Astrocyte (in vitro differentiated cells and primary cell): Measurements from ENCODE around the gene ZBP1. TPM values are rescaled to one million over a fixed set of nuclear protein-coding genes. Genes with fewer than 3 reads are reported as not detected.

Experiments
- DNase-seq: peaks from one replicate; pipeline ENCODE4 v3.0.0-alpha.2; 2010; ENCODE audit warnings: low read depth
- FAIRE-seq: peaks from 2 replicates; lab custom pipeline; 2011; peaks lifted over from hg19 to GRCh38; lab: Jason Lieb, UNC
- H2AFZ ChIP-seq: 2 replicates; pipeline ENCODE4 v1.6.0; 2012; ENCODE audit warnings: low read depth, low read length, inconsistent platforms
- H3K27ac ChIP-seq: 2 replicates; pipeline ENCODE4 v1.5.1; 2011; ENCODE audit warnings: low read depth, low read length, inconsistent platforms
- H3K27me3 ChIP-seq: 2 replicates; pipeline ENCODE4 v1.6.0; 2011; ENCODE audit warnings: low read length, inconsistent platforms; ENCODE audit not compliant: insufficient read depth
- H3K36me3 ChIP-seq: 2 replicates; pipeline ENCODE4 v1.5.1; 2011; ENCODE audit warnings: low read length, inconsistent platforms; ENCODE audit not compliant: insufficient read depth
- H3K4me1 ChIP-seq: 2 replicates; pipeline ENCODE4 v1.5.1; 2011; ENCODE audit warnings: low read length, inconsistent platforms; ENCODE audit not compliant: insufficient read depth
- H3K4me2 ChIP-seq: 2 replicates; pipeline ENCODE4 v1.6.0; 2012; ENCODE audit warnings: low read length, inconsistent platforms
- H3K4me3 ChIP-seq: 2 replicates; pipeline ENCODE4 v1.5.1; 2011; ENCODE audit warnings: low read depth, mild to moderate bottlenecking, low read length, inconsistent platforms; ENCODE audit not compliant: insufficient read depth
- H3K79me2 ChIP-seq: 2 replicates; pipeline ENCODE4 v1.6.0; 2012; ENCODE audit warnings: mild to moderate bottlenecking, low read length, inconsistent platforms; ENCODE audit not compliant: insufficient read depth
- H3K9ac ChIP-seq: 2 replicates; pipeline ENCODE4 v1.6.0; 2012; ENCODE audit warnings: mild to moderate bottlenecking, low read length, inconsistent platforms
- H3K9me3 ChIP-seq: 2 replicates; pipeline ENCODE4 v1.5.1; 2012; ENCODE audit warnings: low read depth, mild to moderate bottlenecking, low read length, inconsistent platforms; ENCODE audit not compliant: insufficient read depth
- H4K20me1 ChIP-seq: 2 replicates; pipeline ENCODE4 v1.6.0; 2012; ENCODE audit warnings: low read length, inconsistent platforms; ENCODE audit not compliant: insufficient read depth
- H3K27ac Mint-ChIP-seq: one replicate; pipeline ENCODE4 v1.8.0; 2021; ENCODE audit warnings: mild to moderate bottlenecking, mixed read lengths; ENCODE audit not compliant: unreplicated experiment
- H3K27me3 Mint-ChIP-seq: one replicate; pipeline ENCODE4 v1.8.0; 2021; ENCODE audit warnings: low read depth, mixed read lengths; ENCODE audit not compliant: unreplicated experiment
- H3K36me3 Mint-ChIP-seq: one replicate; pipeline ENCODE4 v1.8.0; 2021; ENCODE audit warnings: low read depth, mixed read lengths; ENCODE audit not compliant: unreplicated experiment
- H3K4me1 Mint-ChIP-seq: one replicate; pipeline ENCODE4 v1.8.0; 2021; ENCODE audit warnings: low read depth, mixed read lengths; ENCODE audit not compliant: unreplicated experiment
- H3K4me3 Mint-ChIP-seq: one replicate; pipeline ENCODE4 v1.8.0; 2021; ENCODE audit warnings: mild to moderate bottlenecking, moderate library complexity, mixed read lengths; ENCODE audit not compliant: unreplicated experiment
- H3K9me3 Mint-ChIP-seq: one replicate; pipeline ENCODE4 v1.8.0; 2021; ENCODE audit warnings: mild to moderate bottlenecking, mixed read lengths; ENCODE audit not compliant: unreplicated experiment
- EZH2 ChIP-seq: IDR thresholded peaks from 2 replicates; pipeline ENCODE4 v1.6.1; 2012; ENCODE audit warnings: mild to moderate bottlenecking, low read length, inconsistent platforms; ENCODE audit not compliant: insufficient read depth
- total RNA-seq: library from RNA; stranded (reverse); gene quantifications from 2 replicates; pipeline ENCODE4 v1.2.1, GENCODE V29; 2021
- TF ChIP-seq, protein P1 (sequence below): IDR thresholded peaks from 2 replicates; pipeline ENCODE4 v1.5.1; 2011; ENCODE audit warnings: low read depth, mild to moderate bottlenecking, inconsistent platforms, low read length, moderate library complexity; ENCODE audit not compliant: insufficient read depth

The ZBP1 gene
- total RNA-seq, 1 donor from 2014 or later = not detected

DNA sequence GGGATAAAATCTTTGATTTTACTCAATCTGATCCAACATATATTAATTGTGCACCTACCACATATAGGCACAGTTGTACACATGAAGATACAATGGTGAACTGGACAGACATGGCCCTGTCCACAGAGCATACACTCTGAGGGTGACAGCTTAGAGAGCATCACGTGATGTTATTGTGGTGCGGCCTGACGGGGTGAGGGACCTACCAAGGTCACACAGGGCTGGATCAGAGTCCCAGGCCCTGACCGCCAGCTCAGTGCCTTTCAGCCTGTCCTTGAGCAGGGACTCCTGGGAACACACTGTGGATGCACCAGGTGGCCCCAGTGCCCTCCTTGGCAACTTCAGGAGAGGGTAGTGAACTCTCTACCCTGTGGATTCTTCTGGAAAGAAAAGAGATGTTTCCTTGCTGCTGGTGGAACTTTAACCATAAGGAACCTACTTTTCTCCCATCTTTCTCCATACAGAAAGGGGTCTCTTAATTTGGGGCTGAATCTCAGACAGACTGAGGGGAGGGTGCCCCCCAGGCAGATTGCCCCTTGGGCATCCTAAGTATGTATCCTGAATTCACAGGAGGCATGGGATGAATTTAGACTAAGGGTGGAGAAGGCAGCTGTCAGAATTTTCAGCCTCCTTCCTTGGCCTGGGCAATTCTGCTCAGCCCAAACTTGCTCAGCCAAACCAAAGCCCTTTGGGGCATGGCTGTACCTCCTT lies 32.8 kb downstream of the ZBP1 start:
- no peak overlapping the region for H3K4me2 ChIP-seq
- H3K9me3 ChIP-seq = peaks cover 12% of the 10 kb centered on the region
- H3K9ac ChIP-seq = no peak overlapping the region
- no peak overlapping the region for H3K27ac Mint-ChIP-seq
- H3K36me3 Mint-ChIP-seq = peaks cover 3% of the 10 kb centered on the region
- peaks cover 52% of the 10 kb centered on the region for H3K27me3 Mint-ChIP-seq
- peaks cover 25% of the 10 kb centered on the region for H3K27me3 ChIP-seq
- H3K4me3 Mint-ChIP-seq = no peak overlapping the region
- H3K36me3 ChIP-seq = no peaks in the 10 kb centered on the region
- no peaks in the 10 kb centered on the region for H4K20me1 ChIP-seq
- TF ChIP-seq, protein P1, sequence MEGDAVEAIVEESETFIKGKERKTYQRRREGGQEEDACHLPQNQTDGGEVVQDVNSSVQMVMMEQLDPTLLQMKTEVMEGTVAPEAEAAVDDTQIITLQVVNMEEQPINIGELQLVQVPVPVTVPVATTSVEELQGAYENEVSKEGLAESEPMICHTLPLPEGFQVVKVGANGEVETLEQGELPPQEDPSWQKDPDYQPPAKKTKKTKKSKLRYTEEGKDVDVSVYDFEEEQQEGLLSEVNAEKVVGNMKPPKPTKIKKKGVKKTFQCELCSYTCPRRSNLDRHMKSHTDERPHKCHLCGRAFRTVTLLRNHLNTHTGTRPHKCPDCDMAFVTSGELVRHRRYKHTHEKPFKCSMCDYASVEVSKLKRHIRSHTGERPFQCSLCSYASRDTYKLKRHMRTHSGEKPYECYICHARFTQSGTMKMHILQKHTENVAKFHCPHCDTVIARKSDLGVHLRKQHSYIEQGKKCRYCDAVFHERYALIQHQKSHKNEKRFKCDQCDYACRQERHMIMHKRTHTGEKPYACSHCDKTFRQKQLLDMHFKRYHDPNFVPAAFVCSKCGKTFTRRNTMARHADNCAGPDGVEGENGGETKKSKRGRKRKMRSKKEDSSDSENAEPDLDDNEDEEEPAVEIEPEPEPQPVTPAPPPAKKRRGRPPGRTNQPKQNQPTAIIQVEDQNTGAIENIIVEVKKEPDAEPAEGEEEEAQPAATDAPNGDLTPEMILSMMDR = no peak
- no peak for TF ChIP-seq EZH2
- H3K4me3 ChIP-seq = no peak overlapping the region
- H3K9me3 Mint-ChIP-seq = peaks cover 10% of the 10 kb centered on the region
- peaks cover 7% of the 10 kb centered on the region for H3K4me1 ChIP-seq
- H3K4me1 Mint-ChIP-seq = no peaks in the 10 kb centered on the region
- no peak overlapping the region for H2AFZ ChIP-seq
- DNase-seq (no peak), FAIRE-seq (no peak)
- no peak overlapping the region for H3K27ac ChIP-seq
- H3K79me2 ChIP-seq = no peaks in the 10 kb centered on the region

DNA sequence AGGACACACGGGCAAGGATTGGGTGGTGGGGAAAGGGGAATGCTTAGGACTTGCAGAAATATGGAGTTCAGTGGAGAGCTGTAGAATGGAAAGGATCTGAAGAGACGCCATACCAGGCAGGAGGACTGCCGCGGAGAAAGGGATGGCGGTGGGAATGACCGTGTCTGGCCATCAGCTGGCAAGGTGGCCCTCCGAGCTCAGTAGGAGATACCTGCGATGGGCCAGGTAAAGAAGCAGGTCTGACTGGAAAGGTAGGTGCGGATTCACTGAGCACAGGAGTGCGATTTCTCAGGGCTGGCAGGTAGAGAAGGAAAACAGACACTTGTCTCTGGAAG lies 33.3 kb downstream of the ZBP1 start:
- Mint-ChIP-seq H3K4me1 (no peaks in the 10 kb centered on the region), H3K4me3 (no peak overlapping the region), H3K9me3 (peaks cover 10% of the 10 kb centered on the region), H3K27me3 (peaks cover 57% of the 10 kb centered on the region), H3K27ac (no peak overlapping the region), H3K36me3 (peaks cover 3% of the 10 kb centered on the region)
- Histone ChIP-seq H3K27ac (no peak overlapping the region), H3K36me3 (no peaks in the 10 kb centered on the region), H3K4me2 (no peak overlapping the region), H3K9ac (no peak overlapping the region), H3K79me2 (no peaks in the 10 kb centered on the region), H4K20me1 (no peaks in the 10 kb centered on the region), H2AFZ (no peak overlapping the region), H3K4me3 (no peak overlapping the region), H3K27me3 (peaks cover 25% of the 10 kb centered on the region), H3K4me1 (peaks cover 8% of the 10 kb centered on the region), H3K9me3 (peaks cover 12% of the 10 kb centered on the region)
- DNase-seq (no peak), FAIRE-seq (no peak)
- TF ChIP-seq, protein P1 = no peak
- TF ChIP-seq EZH2 = no peak

DNA sequence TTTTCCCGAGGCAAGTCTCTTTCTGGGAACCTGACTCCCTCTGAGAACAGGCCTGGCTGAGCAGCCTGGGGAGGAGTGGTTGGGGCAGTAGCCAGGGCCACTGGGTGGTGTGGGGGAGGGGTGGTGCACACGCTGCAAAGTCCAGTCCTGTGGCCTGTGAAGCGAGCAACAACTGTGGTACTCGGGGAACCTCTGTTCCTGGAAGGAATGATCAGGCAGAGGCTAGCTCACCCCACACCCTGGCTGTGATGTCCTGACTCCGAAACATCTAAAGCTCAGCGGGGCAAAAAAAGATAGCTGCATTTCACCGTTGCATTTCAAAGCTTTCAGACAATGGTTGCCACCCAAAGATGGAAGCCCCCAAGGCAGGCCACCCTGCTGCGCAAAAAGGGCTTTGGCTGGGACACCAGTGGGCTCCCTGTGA lies 33.8 kb downstream of the ZBP1 start:
- H3K4me2 ChIP-seq = no peak overlapping the region
- no peak overlapping the region for H2AFZ ChIP-seq
- TF ChIP-seq, protein P1 = no peak
- Mint-ChIP-seq H3K9me3 (peaks cover 10% of the 10 kb centered on the region), H3K27me3 (peaks cover 58% of the 10 kb centered on the region), H3K27ac (no peak overlapping the region), H3K36me3 (peaks cover 3% of the 10 kb centered on the region), H3K4me3 (no peak overlapping the region), H3K4me1 (no peaks in the 10 kb centered on the region)
- H4K20me1 ChIP-seq = no peaks in the 10 kb centered on the region
- no peaks in the 10 kb centered on the region for H3K79me2 ChIP-seq
- FAIRE-seq (no peak), DNase-seq (no peak)
- H3K27ac ChIP-seq = no peak overlapping the region
- H3K9ac ChIP-seq = no peak overlapping the region
- H3K4me3 ChIP-seq = no peak overlapping the region
- peaks cover 28% of the 10 kb centered on the region for H3K27me3 ChIP-seq
- no peaks in the 10 kb centered on the region for H3K36me3 ChIP-seq
- peaks cover 12% of the 10 kb centered on the region for H3K9me3 ChIP-seq
- H3K4me1 ChIP-seq = peaks cover 8% of the 10 kb centered on the region
